Type B pancreatic cell (in vitro differentiated cells): Measurements from ENCODE around the gene CTNND2. TPM values are rescaled to one million over a fixed set of nuclear protein-coding genes. Genes with fewer than 3 reads are reported as not detected.

Experiments
- DNase-seq: peaks from one replicate; pipeline ENCODE4 v3.0.0; 2021; ENCODE audit warnings: mixed read lengths; ENCODE audit not compliant: unreplicated experiment; ENCODE audit errors: extremely low spot score
- H3K27ac Mint-ChIP-seq: 2 replicates; pipeline ENCODE4 v1.8.0; 2021; ENCODE audit warnings: mild to moderate bottlenecking, mixed read lengths
- H3K27me3 Mint-ChIP-seq: 2 replicates; pipeline ENCODE4 v1.8.0; 2021; ENCODE audit warnings: mixed read lengths
- H3K36me3 Mint-ChIP-seq: 2 replicates; pipeline ENCODE4 v1.8.0; 2021; ENCODE audit warnings: mixed read lengths
- H3K4me1 Mint-ChIP-seq: one replicate; pipeline ENCODE4 v1.8.0; 2021; ENCODE audit warnings: mixed read lengths; ENCODE audit not compliant: unreplicated experiment
- H3K4me3 Mint-ChIP-seq: 2 replicates; pipeline ENCODE4 v1.8.0; 2021; ENCODE audit warnings: mild to moderate bottlenecking, mixed read lengths
- H3K9me3 Mint-ChIP-seq: 2 replicates; pipeline ENCODE4 v1.8.0; 2021; ENCODE audit warnings: mixed read lengths
- total RNA-seq: library from RNA; stranded (reverse); gene quantifications from 2 replicates; pipeline ENCODE4 v1.2.1, GENCODE V29; 2021; ENCODE audit warnings: low replicate concordance
- TF ChIP-seq, protein P1 (sequence below): fragments of 200-600 bp; sonication (generic); conservative IDR thresholded peaks from 2 replicates; pipeline ENCODE4 v1.5.0; 2021; ENCODE audit warnings: antibody characterized with exemption, mild to moderate bottlenecking

Gene CTNND2
- total RNA-seq, 1 donor from 2014 or later = 49.5 TPM

DNA sequence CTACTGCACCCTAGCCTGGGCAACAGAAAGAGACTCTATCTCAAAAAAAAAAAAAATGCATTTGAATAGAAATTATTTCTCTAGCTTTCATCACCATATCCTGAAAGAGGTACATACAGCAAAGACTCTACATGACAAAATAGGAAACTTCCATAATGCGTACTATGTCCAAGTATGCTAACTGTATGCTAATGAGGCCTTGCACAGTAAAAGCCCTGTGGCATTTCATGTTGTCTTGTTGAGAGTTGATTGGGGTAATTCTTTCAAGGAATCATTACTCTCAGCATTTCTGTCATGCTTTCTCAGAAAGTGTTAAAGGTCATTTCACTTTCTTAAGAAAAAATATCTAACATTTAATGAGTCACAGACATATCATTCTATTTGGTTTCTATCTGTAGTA, 393.4 kb downstream of the CTNND2 start:
- no peaks in the 10 kb centered on the region for H3K36me3 Mint-ChIP-seq
- H3K27ac Mint-ChIP-seq = no peak overlapping the region
- no peak for DNase-seq
- H3K27me3 Mint-ChIP-seq = no peaks in the 10 kb centered on the region
- no peaks in the 10 kb centered on the region for H3K9me3 Mint-ChIP-seq
- no peak overlapping the region for H3K4me3 Mint-ChIP-seq
- TF ChIP-seq, protein P1, sequence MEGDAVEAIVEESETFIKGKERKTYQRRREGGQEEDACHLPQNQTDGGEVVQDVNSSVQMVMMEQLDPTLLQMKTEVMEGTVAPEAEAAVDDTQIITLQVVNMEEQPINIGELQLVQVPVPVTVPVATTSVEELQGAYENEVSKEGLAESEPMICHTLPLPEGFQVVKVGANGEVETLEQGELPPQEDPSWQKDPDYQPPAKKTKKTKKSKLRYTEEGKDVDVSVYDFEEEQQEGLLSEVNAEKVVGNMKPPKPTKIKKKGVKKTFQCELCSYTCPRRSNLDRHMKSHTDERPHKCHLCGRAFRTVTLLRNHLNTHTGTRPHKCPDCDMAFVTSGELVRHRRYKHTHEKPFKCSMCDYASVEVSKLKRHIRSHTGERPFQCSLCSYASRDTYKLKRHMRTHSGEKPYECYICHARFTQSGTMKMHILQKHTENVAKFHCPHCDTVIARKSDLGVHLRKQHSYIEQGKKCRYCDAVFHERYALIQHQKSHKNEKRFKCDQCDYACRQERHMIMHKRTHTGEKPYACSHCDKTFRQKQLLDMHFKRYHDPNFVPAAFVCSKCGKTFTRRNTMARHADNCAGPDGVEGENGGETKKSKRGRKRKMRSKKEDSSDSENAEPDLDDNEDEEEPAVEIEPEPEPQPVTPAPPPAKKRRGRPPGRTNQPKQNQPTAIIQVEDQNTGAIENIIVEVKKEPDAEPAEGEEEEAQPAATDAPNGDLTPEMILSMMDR = no peak
- H3K4me1 Mint-ChIP-seq = peaks cover 5% of the 10 kb centered on the region

DNA sequence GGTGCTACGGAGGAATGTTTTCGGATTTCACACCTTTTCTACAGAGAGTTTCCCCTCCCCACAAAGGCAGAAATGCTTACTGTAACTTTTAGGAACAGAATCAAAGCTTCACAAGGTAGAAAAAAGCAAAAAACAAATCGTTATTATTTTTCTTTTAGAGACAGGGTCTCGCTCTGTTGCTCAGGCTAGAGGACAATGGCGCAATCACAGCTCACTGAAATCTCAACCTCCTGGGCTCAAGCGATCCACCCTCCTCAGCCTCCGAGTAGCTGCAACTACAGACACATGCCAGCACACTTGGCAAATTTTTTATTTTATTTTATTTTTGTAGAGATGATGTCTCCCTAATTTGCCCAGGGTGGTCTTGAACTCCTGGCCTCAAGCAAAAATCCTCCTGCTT, 394.5 kb downstream of the CTNND2 start:
- TF ChIP-seq, protein P1 = no peak
- Mint-ChIP-seq H3K9me3 (no peaks in the 10 kb centered on the region), H3K27ac (no peak overlapping the region), H3K36me3 (no peaks in the 10 kb centered on the region), H3K27me3 (no peaks in the 10 kb centered on the region), H3K4me3 (no peak overlapping the region), H3K4me1 (peaks cover 5% of the 10 kb centered on the region)
- no peak for DNase-seq

DNA sequence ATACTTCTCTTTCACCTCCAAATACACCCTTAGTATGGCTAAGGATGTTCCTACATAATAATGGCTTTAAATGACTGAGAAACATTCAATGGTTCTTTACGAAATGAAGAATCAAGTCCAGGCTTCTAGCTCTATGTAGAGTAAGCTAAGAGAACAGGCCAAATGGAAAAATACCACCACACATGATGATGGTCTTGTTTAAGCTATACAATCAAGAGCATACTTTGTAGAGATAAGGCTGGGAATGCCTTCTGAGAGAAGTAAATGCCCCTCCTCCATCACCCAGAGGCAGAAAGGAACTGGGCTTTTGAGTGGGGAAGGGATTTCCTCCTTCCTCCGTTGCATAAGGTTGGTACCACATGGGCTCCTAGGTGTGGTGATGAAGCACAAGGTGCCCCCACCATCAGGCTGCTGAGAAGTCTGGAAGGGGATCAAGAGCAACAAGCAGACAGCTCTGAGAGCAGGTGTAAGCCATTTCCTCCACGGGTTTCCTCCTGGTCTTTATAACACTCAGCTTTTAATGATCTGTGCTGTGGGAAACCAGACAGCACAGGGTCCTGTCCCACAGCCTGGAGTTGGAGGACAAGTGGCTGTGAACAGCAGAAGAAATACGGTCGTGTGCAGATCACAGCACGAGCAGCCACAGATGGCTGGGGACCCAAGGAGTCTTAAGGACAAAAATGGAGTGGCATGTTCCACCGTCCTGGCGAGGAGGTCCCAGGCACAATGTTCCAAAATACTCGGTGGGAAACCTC, 396.9 kb downstream of the CTNND2 start:
- DNase-seq = no peak
- no peaks in the 10 kb centered on the region for H3K27me3 Mint-ChIP-seq
- TF ChIP-seq, protein P1 = no peak
- no peak overlapping the region for H3K27ac Mint-ChIP-seq
- H3K36me3 Mint-ChIP-seq = no peaks in the 10 kb centered on the region
- peaks cover 5% of the 10 kb centered on the region for H3K4me1 Mint-ChIP-seq
- H3K9me3 Mint-ChIP-seq = no peaks in the 10 kb centered on the region
- no peak overlapping the region for H3K4me3 Mint-ChIP-seq

DNA sequence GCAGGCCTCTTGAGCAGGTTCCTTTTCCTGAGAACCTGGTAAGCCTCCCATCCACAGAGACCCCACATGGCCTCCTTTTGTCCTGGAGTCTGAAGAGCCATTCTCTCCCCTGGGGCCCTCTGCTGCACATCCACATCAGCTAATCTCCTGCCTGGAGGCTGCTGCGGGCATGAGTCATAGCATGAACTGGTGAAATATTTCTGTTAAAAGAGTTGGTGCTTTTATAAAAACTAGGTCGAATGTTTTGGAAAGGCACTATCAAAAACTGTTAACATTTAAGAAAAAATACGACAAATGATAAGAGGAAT, 399.4 kb downstream of the CTNND2 start:
- H3K9me3 Mint-ChIP-seq = no peaks in the 10 kb centered on the region
- H3K36me3 Mint-ChIP-seq = no peaks in the 10 kb centered on the region

DNA sequence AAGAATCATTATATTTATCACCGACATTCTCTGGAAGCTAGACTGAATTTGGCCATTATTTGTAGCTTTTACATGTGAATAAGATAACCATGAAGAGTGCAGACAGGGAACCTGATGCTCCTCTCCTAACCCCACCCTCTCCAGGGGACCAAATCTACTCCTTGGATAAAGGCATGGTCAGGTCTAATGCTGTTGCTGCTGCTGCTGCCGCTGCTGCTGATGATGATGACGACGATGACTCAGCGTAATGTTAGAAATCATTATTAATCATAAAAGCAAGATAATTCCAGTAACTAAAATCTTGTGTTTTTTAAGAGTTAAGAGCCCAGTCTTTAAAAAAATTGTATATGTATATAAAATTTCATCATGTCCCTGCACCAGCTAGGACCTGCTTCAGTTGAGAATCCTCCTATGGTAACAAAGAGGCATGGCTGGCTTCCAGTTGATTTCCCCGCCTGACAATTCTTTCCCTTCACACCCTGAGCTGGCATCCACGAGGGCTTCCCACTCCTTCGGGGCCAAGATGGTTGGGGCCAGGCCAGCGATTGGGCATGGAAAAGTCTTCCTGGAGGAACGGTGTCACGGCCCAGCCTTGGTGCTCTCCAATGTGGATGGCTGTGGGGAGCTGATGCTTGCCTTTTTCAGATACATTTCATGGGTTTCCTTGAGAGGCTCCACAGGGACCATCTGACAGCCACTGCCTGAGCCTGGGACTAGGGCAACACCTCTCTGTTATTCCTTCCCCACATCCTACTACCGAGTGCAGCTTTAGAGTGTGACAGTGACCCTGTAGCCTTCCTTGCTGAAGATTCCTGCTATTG, 400.0 kb downstream of the CTNND2 start:
- no peaks in the 10 kb centered on the region for H3K9me3 Mint-ChIP-seq
- no peaks in the 10 kb centered on the region for H3K4me1 Mint-ChIP-seq
- DNase-seq = no peak
- no peak overlapping the region for H3K27ac Mint-ChIP-seq
- no peak overlapping the region for H3K4me3 Mint-ChIP-seq
- H3K36me3 Mint-ChIP-seq = no peaks in the 10 kb centered on the region
- TF ChIP-seq, protein P1 = no peak
- no peaks in the 10 kb centered on the region for H3K27me3 Mint-ChIP-seq

More for the DNA sequence above, 399.4 kb downstream of the CTNND2 start:
- DNase-seq = no peak
- Mint-ChIP-seq H3K4me3 (no peak overlapping the region), H3K27ac (no peak overlapping the region), H3K4me1 (no peaks in the 10 kb centered on the region), H3K27me3 (no peaks in the 10 kb centered on the region)
- TF ChIP-seq, protein P1 = no peak
